Ureter (tissue), 1 donor: Measurements from ENCODE around the gene ABCA7. TPM values are rescaled to one million over a fixed set of nuclear protein-coding genes. Genes with fewer than 3 reads are reported as not detected.
"Not testable (repeated sequence)": the region's sequence is repeated elsewhere in the genome, so short reads cannot be mapped to it uniquely, and the experiment has no call there.

Experiments
- DNase-seq: peaks from one replicate; pipeline ENCODE4 v3.0.0-alpha.2; 2020; ENCODE audit warnings: low spot score
- total RNA-seq: library from RNA; stranded (reverse); gene quantifications from one replicate; pipeline ENCODE4 v1.2.4, GENCODE V29; 2023
- donor health status: DM: yes; HTN: yes; CAD: no.

Gene ABCA7
- total RNA-seq, 1 donor from 2014 or later = 21.4 TPM

DNA sequence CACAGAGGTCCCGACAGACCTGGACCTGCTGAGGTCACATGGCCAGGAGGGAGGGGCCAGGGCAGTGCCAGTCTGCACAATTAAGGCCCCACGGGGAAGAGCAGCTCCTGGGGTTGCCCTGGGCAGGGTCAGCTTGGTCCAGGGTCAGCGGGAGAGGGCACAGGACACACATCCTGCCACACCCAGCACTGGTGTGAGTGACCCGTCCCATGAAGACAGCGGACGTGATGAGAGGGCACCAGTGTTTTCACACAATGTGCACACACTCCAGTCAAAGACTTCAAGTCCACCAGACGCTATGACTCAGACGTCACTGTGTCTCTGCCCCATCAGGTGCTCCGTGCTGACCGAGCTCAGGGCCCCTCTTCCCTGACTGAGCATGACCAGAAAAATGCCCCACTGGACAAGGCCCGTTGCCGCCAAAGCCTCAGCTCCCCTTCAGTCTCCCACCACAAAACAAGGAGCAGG, 23.2 kb upstream of the ABCA7 start:
- DNase-seq = no peak

DNA sequence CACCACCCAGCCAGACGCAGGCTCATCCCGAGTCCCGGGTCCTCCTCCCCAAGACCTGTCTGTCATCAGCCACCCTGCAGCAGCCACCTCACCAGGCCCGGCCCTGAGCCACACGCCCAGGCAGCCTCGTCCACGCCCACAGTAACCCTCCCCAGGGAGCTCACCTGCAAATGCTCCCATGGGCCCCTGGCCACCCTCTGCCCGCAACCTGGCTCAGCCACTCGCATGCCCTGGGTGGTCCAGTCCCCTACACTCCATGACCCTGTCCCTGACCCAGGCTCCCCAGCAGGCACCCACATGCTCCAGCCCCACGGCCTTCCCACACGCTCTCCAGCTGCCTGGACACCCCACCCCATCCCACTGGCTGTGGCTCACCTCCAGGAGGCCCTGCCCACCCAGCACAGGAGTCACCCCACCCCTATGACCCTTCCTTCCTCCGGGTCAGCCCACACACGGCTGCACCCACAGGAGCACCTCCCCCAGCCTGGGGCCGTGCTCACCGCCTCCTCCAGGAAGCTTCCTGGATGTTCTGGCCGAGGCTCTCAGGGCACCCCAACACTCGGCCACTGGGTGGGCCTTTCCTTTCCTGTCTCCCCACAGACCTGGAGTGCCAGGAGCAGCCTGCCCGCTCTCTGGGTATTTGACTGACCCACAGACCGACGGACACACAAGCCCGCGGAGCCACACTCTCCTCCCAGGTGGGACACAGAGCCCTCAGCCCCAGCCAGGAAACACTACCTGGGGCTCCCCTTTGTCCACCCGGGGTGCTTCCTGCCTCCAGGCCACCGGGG, 22.6 kb upstream of the ABCA7 start:
- no peak for DNase-seq

DNA sequence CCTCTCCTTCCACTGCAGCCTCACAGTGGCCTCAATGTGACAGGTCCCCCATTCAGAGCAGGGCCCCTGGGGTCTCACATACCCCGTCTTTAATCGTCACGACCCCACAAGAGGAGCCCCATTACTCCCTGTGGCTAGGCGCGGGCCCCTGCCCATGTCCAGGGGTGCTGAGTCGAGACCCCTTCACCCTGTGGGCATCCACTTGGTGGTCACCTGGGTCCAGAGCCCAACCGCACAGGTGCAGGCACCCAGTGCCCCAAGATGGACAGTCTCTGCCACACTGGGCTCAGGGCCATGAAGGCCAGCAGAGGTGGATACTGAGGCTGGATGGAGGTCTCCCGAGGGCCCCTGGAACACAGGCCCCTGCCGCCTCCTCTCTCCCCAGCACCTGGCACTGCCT, 22.0 kb upstream of the ABCA7 start:
- DNase-seq = no peak

DNA sequence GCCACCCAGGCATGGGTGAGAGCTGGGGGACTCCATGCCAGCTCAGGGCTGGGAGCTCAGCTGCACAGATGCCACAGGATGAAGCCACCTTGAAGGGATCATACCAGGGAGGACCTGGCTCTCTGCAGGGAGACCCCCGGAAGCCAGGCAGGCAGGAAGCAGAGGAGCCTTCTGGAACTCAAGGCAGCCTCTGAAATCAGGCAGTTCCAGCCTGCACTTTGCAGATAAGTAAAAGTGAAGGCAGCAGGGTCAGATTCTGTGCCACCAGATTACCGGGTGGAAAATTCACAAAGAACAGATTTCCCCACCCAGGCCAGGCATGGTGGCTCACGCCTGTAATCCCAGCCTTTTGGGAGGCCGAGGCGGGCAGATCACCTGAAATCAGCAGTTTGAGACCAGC, 21.5 kb upstream of the ABCA7 start:
- no peak for DNase-seq

DNA sequence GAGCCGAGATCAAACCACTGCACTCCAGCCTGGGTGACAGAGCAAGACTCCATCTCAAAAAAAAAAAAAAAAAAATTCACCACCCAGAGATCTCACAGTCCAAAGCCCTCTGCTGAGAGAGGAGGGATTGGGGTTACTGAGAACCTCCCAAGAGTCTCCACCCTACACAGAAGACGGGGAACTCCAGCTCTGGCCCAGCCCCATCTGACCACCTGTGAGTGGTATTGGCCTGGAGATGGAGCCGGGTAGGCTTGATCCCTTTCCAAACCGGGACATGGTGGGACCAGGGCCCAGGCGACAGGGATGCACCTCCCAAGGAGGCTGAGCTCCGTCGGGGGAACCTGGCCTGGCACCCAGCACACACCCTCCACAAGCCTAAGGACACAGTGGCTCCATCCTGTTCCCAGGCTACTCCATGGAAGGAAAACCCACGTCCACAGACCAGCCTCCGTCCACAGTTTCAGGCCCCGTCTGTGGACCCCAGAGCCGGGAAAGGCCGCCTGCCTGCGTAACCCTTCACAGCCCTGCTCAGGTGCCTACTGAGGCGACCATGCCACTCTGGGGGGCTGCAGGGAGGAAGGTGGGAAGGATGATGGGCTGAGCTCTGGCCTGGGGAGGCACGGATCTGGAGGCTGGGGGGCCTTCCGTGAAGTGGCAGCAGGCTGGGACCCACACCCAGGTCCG, 20.8 kb upstream of the ABCA7 start:
- DNase-seq = no peak

DNA sequence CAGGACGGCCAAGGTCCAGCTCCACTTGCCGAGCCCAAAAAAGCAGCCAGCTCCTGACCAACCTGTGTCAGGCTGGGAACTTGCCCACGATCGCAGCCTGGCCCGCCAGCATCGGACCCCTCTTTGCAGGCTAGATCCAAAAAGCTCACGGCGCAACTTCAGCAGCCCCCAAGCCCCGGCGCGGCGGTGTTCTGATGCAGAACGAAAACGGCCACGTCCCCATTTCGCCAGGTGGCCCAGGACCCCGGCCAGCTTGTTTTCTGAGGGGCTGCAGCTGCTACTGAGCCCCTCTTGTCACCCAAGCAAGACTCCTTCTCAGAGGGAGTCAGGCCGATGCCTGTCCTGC, 20.3 kb upstream of the ABCA7 start:
- DNase-seq = no peak

DNA sequence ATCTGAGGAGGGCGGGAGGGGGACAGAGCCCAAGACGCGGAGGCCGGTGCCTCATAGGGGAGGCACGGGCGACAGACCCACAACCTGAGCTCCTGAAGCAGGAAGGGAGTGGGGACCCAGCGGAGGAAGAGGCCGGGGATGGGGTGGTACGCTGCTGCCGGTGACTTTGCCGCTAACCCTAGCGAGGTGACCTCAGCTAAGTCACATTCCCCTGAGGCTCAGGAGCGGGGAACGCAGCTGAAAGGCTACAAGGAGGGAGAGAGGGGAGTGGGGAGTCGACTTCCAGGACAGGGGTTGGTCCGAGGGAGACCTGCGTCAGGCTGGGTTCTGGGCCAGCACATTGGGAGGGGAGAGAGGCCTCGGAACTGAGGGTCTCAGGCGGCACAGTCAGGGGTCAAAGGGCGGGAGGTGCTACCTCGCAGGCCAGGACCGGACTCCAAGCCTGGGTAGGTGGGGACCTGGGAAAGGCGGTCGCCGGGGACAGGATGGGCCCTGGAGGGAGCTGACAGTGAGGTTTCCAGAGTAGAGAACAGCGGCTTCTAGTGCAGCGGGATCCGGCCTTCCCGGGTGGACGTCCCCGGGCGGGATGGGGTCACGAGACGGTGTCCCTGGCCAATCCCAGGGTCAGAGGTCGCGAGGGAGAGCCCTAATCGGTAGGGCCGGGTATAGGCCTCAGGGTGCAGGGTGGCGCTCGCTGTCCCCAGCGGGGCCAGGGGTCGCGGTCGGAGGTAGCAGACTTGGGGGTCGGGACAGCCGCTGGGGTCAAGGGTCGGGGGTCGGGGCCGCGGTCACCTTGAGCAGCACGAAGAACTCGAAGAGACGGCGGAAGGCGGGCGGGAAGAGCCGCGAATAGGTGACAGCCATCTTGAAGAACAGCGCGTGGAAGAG, 19.7 kb upstream of the ABCA7 start:
- no peak for DNase-seq

DNA sequence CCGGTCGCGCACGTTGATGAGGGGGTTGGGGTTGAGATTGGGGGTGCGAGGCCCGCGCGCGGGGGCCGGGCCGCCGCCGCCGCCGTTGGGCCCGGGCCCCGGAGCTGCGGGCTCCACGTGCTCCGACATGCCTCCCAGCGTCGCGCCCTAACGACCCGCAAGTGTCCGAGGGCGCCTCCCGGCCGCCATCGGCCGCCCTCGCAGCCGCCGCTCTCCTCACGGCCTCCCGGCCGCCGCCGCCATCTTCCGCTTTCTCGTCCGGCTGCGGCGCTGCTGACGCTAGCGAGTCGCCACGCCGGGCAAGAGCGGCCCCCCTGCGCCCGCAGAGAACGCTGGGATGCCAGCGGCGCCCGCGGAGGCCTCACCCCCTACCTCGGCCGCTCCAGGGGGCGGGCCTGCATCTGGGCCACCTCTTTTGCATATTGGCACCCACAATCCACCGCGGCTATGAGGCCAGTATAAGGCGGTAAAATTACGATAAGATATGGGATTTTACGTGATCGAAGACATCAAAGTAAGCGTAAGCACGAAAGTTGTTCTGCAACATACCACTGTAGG, 19.0 kb upstream of the ABCA7 start, which contains the start of gene TMEM259:
TMEM259 (minus strand) TSS at position 256 of the 558 bp plus-strand sequence; CDS start at position 129, 127 bp downstream.
- peak; percentile 98 for DNase-seq

DNA sequence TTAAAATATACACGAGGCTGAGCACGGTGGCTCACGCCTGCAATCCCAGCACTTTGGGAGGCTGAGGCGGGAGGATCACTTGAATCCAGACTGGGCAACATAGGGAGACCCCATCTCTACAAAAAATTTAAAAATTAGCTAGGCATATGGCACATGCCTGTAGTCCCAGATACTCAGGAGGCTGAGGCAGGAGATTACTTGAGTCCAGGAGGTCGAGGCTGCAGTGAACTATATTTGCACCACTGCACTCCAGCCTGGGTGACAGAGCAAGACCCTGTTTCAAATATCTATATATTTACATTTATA, 16.1 kb upstream of the ABCA7 start:
- DNase-seq = not testable (repeated sequence)

DNA sequence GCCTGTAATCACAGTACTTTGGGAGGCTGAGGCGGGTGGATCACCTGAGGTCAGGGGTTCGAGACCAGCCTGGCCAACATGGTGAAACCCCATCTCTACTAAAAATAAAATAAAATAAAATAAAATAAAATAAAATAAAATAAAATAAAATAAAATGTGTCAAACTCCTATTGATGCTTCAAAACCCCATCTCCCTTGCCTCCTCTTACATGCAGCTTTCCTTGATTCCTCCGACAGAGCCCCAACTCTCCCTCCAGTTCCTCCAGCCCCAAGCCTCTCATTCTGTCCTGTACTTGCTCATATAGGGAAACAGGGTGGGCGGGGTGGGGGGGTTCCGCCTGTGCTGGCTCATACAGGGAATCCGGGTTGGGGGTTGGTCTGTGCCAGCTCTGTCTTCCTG, 14.8 kb upstream of the ABCA7 start:
- not testable (repeated sequence) for DNase-seq

DNA sequence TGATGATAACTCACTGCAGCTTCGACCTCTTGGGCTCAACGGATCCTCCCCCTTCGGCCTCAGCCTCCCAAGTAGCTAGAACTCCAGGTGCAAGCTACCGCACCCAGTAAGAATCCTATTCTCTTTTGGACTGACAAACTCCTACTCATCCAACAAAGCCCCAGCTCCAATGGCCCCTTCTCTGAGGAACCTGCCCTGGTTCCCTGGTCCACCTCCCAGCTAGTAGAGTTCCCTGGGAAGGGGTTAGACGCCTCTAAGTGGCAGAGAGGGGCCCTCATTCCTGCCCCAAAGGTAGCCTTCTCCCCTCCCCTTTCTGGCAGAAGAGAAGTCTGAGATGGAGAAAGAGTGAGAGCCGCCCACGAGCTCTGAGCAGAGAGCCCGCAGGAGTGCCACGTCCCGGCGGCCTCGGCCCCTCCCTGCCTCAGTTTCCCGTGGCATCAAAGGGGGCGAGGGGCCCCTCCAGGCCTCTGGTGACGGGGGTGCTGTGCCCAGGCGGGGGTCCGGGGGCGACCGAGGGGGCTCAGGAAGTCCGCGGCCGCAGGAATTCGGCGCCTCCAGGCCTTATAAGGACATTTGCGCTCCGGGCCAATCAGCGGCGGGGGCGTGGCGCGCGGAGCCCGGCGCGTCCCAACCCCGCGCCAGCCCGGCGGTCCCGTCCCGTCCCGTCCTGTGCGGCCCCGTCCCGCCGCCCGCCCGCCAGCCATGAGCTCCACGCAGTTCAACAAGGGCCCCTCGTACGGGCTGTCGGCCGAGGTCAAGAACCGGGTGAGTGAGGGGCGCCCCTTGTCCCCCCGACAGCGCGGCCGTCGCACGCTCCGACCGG, 13.7 kb upstream of the ABCA7 start, which contains the start of gene CNN2:
CNN2 (plus strand) TSS at position 649 of the 823 bp plus-strand sequence; CDS start at position 703, 54 bp downstream.
- DNase-seq = peak; percentile 86

DNA sequence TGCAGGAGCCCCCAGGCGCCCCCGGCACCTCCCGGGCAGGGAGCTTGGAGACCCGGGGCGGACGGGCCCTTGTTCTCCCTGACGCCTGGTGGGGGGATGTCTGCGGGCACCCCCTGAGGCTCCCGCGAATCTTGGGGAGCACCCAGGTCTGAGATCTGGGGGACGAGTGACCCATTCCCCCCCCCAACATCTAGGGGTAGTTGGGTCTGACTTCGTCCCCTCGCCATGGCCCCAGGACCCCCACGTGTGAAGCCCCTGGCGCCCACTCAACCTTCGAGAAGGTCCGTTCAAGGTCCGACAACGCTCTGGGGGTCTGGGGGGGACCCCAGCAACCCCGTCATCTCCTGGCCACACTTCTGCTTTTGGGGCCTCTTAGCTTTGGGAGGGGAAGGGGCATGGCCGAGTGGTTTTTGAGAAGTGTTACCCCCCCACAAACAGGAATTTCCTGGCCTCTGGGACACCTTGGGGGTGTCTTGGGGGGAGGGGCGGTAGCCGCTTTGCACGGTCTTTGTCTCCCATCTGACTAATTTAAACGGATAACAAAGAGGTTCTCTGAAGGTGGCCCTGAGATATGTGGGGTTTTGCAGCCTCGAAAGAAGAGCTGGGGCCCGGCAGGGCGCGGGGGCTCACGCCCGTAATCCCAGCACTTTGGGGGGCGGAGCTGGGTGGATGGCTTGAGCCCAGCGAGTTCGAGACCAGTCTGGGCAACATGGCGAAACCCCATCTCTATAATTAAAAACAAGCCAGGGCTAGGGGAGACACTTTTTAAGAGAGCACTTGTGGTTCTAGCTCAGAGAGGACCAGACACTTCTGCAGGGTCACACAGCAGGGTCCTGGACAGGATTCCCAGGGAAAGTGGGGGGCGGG, 12.9 kb upstream of the ABCA7 start:
- no peak for DNase-seq

DNA sequence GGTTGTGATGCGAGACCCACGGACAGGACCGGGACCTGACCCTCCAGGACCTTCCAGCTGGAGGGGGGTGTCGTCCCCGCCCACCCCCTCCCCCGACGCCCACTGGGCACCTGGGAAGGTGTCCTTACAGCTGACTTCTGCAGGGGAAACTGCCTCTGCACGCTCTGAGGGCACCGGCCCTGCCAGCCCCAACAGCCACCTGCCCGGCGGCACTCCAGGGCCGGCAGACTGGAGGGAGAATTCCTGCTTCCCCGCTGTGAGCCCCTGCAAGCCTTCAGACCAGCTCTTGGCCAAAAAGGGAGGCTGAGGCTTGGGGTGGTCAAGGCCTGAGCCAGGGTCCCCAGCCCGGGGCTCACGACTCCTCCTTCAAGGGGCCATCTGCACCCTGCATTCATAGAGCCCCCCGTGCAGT, 12.3 kb upstream of the ABCA7 start:
- DNase-seq = no peak

DNA sequence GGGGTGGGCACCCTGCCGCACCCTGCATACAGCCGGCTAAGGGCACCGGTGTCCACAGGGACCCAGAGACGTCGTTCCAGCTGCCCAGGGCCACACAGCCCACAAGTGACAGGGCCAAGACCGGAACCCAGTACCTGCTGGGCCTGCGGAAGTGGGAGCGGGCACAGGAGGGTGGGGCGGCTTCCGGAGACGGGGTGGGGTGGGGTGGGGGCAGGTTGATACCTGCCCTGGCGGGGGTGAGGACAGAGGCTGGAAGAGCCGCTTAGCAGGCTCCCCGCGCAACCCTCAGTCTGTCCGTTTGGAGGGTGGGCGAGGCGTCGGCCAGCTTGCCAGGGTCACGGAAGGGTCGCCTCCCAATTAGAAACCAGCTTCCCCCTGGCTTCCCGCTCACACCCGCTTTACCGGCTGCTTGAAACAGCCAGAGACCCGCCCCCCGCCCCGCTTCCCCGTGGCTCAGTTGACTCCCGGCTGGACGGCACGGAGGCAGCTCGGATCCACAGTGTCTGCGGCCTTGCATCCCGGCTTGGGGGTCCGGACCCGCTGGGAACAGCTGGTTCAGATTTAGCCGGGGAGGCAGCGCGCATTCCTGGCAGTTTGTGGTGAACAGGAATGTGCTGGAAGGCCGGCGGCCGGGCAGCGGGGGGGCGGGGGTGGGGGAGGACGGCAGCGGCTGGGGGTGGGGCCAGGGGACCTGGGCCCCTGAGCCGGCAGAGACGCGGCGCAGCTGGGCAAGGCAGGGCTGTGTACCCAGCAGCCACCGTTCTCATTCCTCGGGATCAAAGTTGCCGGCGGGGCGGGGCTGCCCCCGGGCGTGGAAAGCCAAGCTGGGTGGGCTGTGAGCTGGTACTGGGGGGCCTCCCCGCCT, 11.6 kb upstream of the ABCA7 start:
- peak; percentile 84 for DNase-seq

DNA sequence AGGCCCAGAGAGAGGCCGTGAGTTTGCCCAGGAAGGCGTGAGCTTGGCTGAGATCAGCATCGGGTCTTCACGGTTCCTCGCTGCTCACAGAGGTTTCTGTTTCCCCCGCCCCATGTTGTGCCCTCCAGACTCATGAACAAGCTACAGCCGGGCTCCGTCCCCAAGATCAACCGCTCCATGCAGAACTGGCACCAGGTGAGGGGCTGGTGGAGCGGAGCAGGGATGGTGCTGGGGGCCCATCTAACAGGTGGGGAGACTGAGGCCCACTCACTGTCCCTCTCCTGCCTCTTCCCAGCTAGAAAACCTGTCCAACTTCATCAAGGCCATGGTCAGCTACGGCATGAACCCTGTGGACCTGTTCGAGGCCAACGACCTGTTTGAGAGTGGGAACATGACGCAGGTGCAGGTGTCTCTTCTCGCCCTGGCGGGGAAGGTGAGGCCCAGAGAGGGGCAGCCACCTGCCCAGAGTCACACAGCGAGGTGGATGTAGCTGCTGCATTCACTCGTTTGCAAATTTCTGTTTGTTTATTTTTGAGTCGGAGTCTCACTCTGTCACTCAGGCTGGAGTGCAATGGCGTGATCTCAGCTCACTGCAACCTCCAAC, 7.5 kb upstream of the ABCA7 start:
- DNase-seq = no peak

DNA sequence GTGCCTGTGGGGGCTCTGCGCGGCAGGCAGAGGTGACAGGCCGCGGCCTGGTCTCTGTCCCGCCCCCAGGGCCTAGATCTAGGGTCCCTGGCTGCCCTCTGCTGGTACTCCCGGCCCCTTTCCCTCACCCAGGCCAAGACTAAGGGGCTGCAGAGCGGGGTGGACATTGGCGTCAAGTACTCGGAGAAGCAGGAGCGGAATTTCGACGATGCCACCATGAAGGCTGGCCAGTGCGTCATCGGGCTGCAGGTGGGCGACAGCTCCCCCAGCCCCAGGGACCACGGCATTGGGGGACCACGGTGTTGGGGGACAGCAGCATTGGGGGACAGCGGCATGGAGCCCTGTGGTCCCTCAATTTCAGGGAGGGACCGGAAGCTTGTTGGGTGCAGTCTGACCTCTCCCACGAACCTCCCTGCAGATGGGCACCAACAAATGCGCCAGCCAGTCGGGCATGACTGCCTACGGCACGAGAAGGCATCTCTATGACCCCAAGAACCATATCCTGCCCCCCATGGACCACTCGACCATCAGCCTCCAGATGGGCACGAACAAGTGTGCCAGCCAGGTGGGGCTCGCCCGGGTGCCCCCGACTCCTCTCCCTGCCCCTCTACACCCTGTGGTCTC, 3.8 kb upstream of the ABCA7 start:
- no peak for DNase-seq

DNA sequence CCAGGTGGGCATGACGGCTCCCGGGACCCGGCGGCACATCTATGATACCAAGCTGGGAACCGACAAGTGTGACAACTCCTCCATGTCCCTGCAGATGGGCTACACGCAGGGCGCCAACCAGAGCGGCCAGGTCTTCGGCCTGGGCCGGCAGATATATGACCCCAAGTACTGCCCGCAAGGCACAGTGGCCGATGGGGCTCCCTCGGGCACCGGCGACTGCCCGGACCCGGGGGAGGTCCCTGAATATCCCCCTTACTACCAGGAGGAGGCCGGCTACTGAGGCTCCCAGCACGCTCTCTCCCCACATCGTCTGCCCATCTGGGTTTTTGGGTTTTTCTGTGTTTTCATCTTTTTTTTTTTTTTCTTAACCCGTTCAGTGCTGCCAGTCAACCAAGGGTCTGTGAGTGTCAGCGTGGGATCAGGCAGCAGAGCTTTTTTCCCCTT, 2.3 kb upstream of the ABCA7 start:
- no peak for DNase-seq
